GM19025 (cell line): ENCODE measurements around the gene TMEM175.
"Not testable (repeated sequence)": the region's sequence is repeated elsewhere in the genome, so short reads cannot be mapped to it uniquely, and the experiment has no call there.

Experiments
- ATAC-seq: cut with Tn5 transposase; IDR thresholded peaks from one replicate; pipeline ENCODE4 v1.9.1; 2021; ENCODE audit warnings: mild to moderate bottlenecking, low read depth, moderate library complexity; ENCODE audit not compliant: unreplicated experiment

Gene TMEM175

GRCh38 chr4:967113-968104, 35.1 kb downstream of the TMEM175 start:
- no peak for ATAC-seq

- ATAC-seq = no peak
These were observed 36.0 kb downstream of the TMEM175 start for GRCh38 chr4:968221-968620.

- no peak for ATAC-seq
These were observed 36.5 kb downstream of the TMEM175 start for GRCh38 chr4:968621-969394.

- ATAC-seq = no peak
These were observed 37.9 kb downstream of the TMEM175 start for GRCh38 chr4:970046-970745.

- ATAC-seq = no peak
These were observed 38.7 kb downstream of the TMEM175 start for GRCh38 chr4:970854-971520.

GRCh38 chr4:971666-972500, 39.6 kb downstream of the TMEM175 start:
- no peak for ATAC-seq

- ATAC-seq = peak; percentile 43
These were observed 40.6 kb downstream of the TMEM175 start for GRCh38 chr4:972651-973424.

GRCh38 chr4:973431-974397, 41.5 kb downstream of the TMEM175 start, which contains the start of gene DGKQ:
Gene DGKQ (minus strand): TSS chr4:973569. CDS start chr4:973482, 87 bp downstream.
- peak; percentile 72 for ATAC-seq

- ATAC-seq = no peak
These were observed 42.4 kb downstream of the TMEM175 start for GRCh38 chr4:974668-975067.

GRCh38 chr4:976016-976415, 43.8 kb downstream of the TMEM175 start:
- not testable (repeated sequence) for ATAC-seq

GRCh38 chr4:978957-979701, 46.9 kb downstream of the TMEM175 start:
- no peak for ATAC-seq

GRCh38 chr4:982291-982690, 50.0 kb downstream of the TMEM175 start:
- no peak for ATAC-seq

- ATAC-seq = no peak
These were observed 50.6 kb downstream of the TMEM175 start for GRCh38 chr4:982814-983213.

- ATAC-seq = no peak
These were observed 52.2 kb downstream of the TMEM175 start for GRCh38 chr4:984336-985054.

GRCh38 chr4:985123-985830, 53.0 kb downstream of the TMEM175 start:
- no peak for ATAC-seq
